ENCODE results near the gene PEX12.
"Not testable (repeated sequence)": the region's sequence is repeated elsewhere in the genome, so short reads cannot be mapped to it uniquely, and the experiment has no call there.

Gene PEX12

GRCh38 chr17:35537601-35538141 lies 40.7 kb downstream of the PEX12 start, which contains the start of gene SLFN12L:
TSS of gene SLFN12L (minus strand) at chr17:35537678. CDS start at chr17:35522364, 15,314 bp downstream.
- Mint-ChIP-seq H3K4me3 (peak within 1 kb of the TSS; percentile 98), H3K27me3 (ENCODE audit: low read depth) (no peaks in the 10 kb centered on the region), H3K36me3 (ENCODE audit: low read depth) (peaks cover 30% of the 10 kb centered on the region), H3K9me3 (no peaks in the 10 kb centered on the region), H3K4me1 (ENCODE audit: low read depth) (peaks cover 45% of the 10 kb centered on the region), H3K27ac (peak within 1 kb of the TSS; percentile 100)

- peaks cover 32% of the 10 kb centered on the region for H3K36me3 Mint-ChIP-seq (ENCODE audit: low read depth)
- peaks cover 50% of the 10 kb centered on the region for H3K4me1 Mint-ChIP-seq (ENCODE audit: low read depth)
- H3K9me3 Mint-ChIP-seq = no peaks in the 10 kb centered on the region
- H3K27me3 Mint-ChIP-seq (ENCODE audit: low read depth) = no peaks in the 10 kb centered on the region
- peak overlapping the region; percentile 100 for H3K27ac Mint-ChIP-seq
- peak overlapping the region; percentile 98 for H3K4me3 Mint-ChIP-seq
These were observed 41.7 kb downstream of the PEX12 start for GRCh38 chr17:35536664-35537171.

GRCh38 chr17:35535406-35535805 lies 43.0 kb downstream of the PEX12 start:
- H3K9me3 Mint-ChIP-seq; H3K27me3 Mint-ChIP-seq (ENCODE audit: low read depth): not testable (repeated sequence)
- Mint-ChIP-seq H3K27ac (peak overlapping the region; percentile 100), H3K4me1 (ENCODE audit: low read depth) (peaks cover 49% of the 10 kb centered on the region), H3K36me3 (ENCODE audit: low read depth) (peaks cover 37% of the 10 kb centered on the region), H3K4me3 (peak overlapping the region; percentile 98)

GRCh38 chr17:35534576-35535093 lies 43.7 kb downstream of the PEX12 start:
- peak overlapping the region; percentile 98 for H3K4me3 Mint-ChIP-seq
- peak overlapping the region; percentile 100 for H3K27ac Mint-ChIP-seq
- no peaks in the 10 kb centered on the region for H3K9me3 Mint-ChIP-seq
- H3K4me1 Mint-ChIP-seq (ENCODE audit: low read depth) = peaks cover 46% of the 10 kb centered on the region
- no peaks in the 10 kb centered on the region for H3K27me3 Mint-ChIP-seq (ENCODE audit: low read depth)
- peaks cover 42% of the 10 kb centered on the region for H3K36me3 Mint-ChIP-seq (ENCODE audit: low read depth)

- H3K27ac Mint-ChIP-seq = no peak overlapping the region
- H3K36me3 Mint-ChIP-seq (ENCODE audit: low read depth) = peaks cover 54% of the 10 kb centered on the region
- H3K4me1 Mint-ChIP-seq (ENCODE audit: low read depth) = peaks cover 56% of the 10 kb centered on the region
- H3K9me3 Mint-ChIP-seq = peaks cover 4% of the 10 kb centered on the region
- peak overlapping the region; percentile 86 for H3K4me3 Mint-ChIP-seq
- H3K27me3 Mint-ChIP-seq (ENCODE audit: low read depth) = no peaks in the 10 kb centered on the region
These were observed 47.2 kb downstream of the PEX12 start for GRCh38 chr17:35531160-35531559.

GRCh38 chr17:35529866-35530265 lies 48.5 kb downstream of the PEX12 start:
- peaks cover 58% of the 10 kb centered on the region for H3K36me3 Mint-ChIP-seq (ENCODE audit: low read depth)
- H3K27ac Mint-ChIP-seq = peak overlapping the region; percentile 37

GRCh38 chr17:35529326-35529725 lies 49.0 kb downstream of the PEX12 start:
- Mint-ChIP-seq H3K4me1 (ENCODE audit: low read depth) (peaks cover 67% of the 10 kb centered on the region), H3K4me3 (peak overlapping the region; percentile 20), H3K36me3 (ENCODE audit: low read depth) (peaks cover 53% of the 10 kb centered on the region)
- H3K9me3 Mint-ChIP-seq; H3K27me3 Mint-ChIP-seq (ENCODE audit: low read depth); H3K27ac Mint-ChIP-seq: not testable (repeated sequence)

More at GRCh38 chr17:35529866-35530265, 48.5 kb downstream of the PEX12 start:
- Mint-ChIP-seq H3K27me3 (ENCODE audit: low read depth) (no peaks in the 10 kb centered on the region), H3K4me3 (peak overlapping the region; percentile 49), H3K9me3 (peaks cover 4% of the 10 kb centered on the region), H3K4me1 (ENCODE audit: low read depth) (peaks cover 67% of the 10 kb centered on the region)

Data from T-helper 1 cell treated with Interleukin-12 subunit alpha and Interleukin-12 subunit beta and Interleukin-4 antibody, amounts not matched to agents 30 μg/mL and 1 μg/mL, for 36 hours (primary cell).